Gastrocnemius medialis (tissue), 4 donors: ENCODE measurements around the gene RABGAP1L. TPM values are rescaled to one million over a fixed set of nuclear protein-coding genes. Genes with fewer than 3 reads are reported as not detected.

Source experiments
- ATAC-seq, 2 donors: fragments of 150-250 bp; one replicate each; pipeline ENCODE4 v1.9.1; 2016
- DNase-seq, 2 donors: peaks; one replicate each; pipeline ENCODE4 v3.0.0-alpha.2; 2019
- H3K27ac ChIP-seq, 4 donors: fragments of 200-600 bp; sonication (generic); 1 replicate in 1 of 4; 2 replicates in 3 of 4; pipeline ENCODE4 v1.5.1; 2016 to 2018; ENCODE audit warnings: mild to moderate bottlenecking in 2 of 4, moderate library complexity in 1 of 4
- H3K27me3 ChIP-seq, 3 donors: fragments of 200-600 bp; sonication (generic) in 2 of 3; 1 replicate in 1 of 3; 2 replicates in 2 of 3; pipeline versions ENCODE4 v1.5.1 to v1.6.0; 2016 to 2019; ENCODE audit warnings: mild to moderate bottlenecking in 1 of 3, moderate library complexity in 1 of 3
- H3K36me3 ChIP-seq, 2 donors: fragments of 200-600 bp; sonication (generic) in 1 of 2; one replicate each; pipeline ENCODE4 v1.5.1; 2017 to 2018
- H3K4me1 ChIP-seq, 2 donors: fragments of 200-600 bp; sonication (generic) in 1 of 2; one replicate each; pipeline ENCODE4 v1.5.1; 2016 to 2017; ENCODE audit warnings: mild to moderate bottlenecking in 2 of 2
- H3K4me3 ChIP-seq, 4 donors: fragments of 200-600 bp; sonication (generic) in 3 of 4; 1 replicate in 1 of 4; 2 replicates in 3 of 4; pipeline ENCODE4 v1.5.1; 2016 to 2019; ENCODE audit warnings: mild to moderate bottlenecking in 2 of 4
- H3K9me3 ChIP-seq, 3 donors: fragments of 200-600 bp; sonication (generic) in 2 of 3; 1 replicate in 1 of 3; 2 replicates in 2 of 3; pipeline ENCODE4 v1.5.1; 2016 to 2019
- CTCF ChIP-seq, 5 experiments: fragments of 450-650 bp in 3 of 5; fragments of 200-600 bp in 2 of 5; sonication (generic) in 2 of 5; IDR thresholded peaks in 4 of 5; conservative IDR thresholded peaks in 1 of 5; 1 replicate in 4 of 5; 2 replicates in 1 of 5; pipeline ENCODE4 v1.5.1; 2016 to 2019; ENCODE audit warnings: antibody characterized with exemption in 5 of 5, mild to moderate bottlenecking in 3 of 5, moderate library complexity in 3 of 5
- POLR2A ChIP-seq, 2 donors: fragments of 450-650 bp; IDR thresholded peaks; one replicate each; pipeline ENCODE4 v1.6.1; 2017; ENCODE audit warnings: antibody characterized with exemption in 2 of 2, mild to moderate bottlenecking in 2 of 2, moderate library complexity in 2 of 2
- in situ Hi-C, 4 donors: fragments of 200-750 bp; cut with MboI; loops; one replicate each; pipeline versions ENCODE4 v1.15.0 to v1.8.0; 2017; ENCODE audit warnings: low sequenced_read_pairs in 4 of 4
- intact Hi-C: fragments of 100-400 bp; cut with DNase I; formaldehyde crosslinking; loops from one replicate; pipeline ENCODE4 v1.15.1; 2023; ENCODE audit warnings: low total_unique reads
- total RNA-seq, 4 donors: library from RNA; depleted of rRNA; stranded (reverse); fragments of >200 nt; gene quantifications; one replicate each; pipeline versions ENCODE4 v1.1.0 to v1.2.3, GENCODE V29; 2016

Gene RABGAP1L
- total RNA-seq, 4 donors from 2014 or later, result 8.8 to 22.2 (median 14.9) TPM

GRCh38 chr1:174799136-174799479 lies 639.8 kb downstream of the RABGAP1L start:
- no peak for DNase-seq
- in situ Hi-C loops (no loop called here), intact Hi-C loops (no loop called here)
- peak in 1 of 2 donors; percentile 24 for ATAC-seq
- Histone ChIP-seq H3K27me3 (no peaks in the 10 kb centered on the region), H3K4me1 (peaks cover 3 to 14% of the 10 kb centered on the region in 2 donors), H3K9me3 (no peaks in the 10 kb centered on the region), H3K36me3 (no peaks in the 10 kb centered on the region), H3K4me3 (peak overlapping the region; percentile 49 to 53 (median 52)), H3K27ac (peak overlapping the region; percentile 10 to 32 (median 21))
- TF ChIP-seq POLR2A (IDR thresholded peaks at IDR 0.05) (no peak), CTCF (IDR thresholded peaks at IDR 0.05 in 4 of 5, conservative IDR thresholded peaks at IDR 0.05 in 1 of 5) (no peak)

- Histone ChIP-seq H3K4me1 (peaks cover 3 to 14% of the 10 kb centered on the region in 2 donors), H3K27me3 (no peaks in the 10 kb centered on the region), H3K27ac (peak overlapping the region in 2 of 4 donors; percentile 15 to 32), H3K9me3 (no peaks in the 10 kb centered on the region), H3K36me3 (no peaks in the 10 kb centered on the region), H3K4me3 (peak overlapping the region; percentile 49 to 53 (median 52))
- intact Hi-C loops (no loop called here), in situ Hi-C loops (no loop called here)
- ATAC-seq, result no peak
- no peak for DNase-seq
- TF ChIP-seq POLR2A (IDR thresholded peaks at IDR 0.05), result no peak
- TF ChIP-seq CTCF (IDR thresholded peaks at IDR 0.05 in 4 of 5, conservative IDR thresholded peaks at IDR 0.05 in 1 of 5), result no peak
Observed at GRCh38 chr1:174800216-174800851, 641.0 kb downstream of the RABGAP1L start.

- in situ Hi-C loops, result no loop called here
- Histone ChIP-seq H3K36me3 (no peaks in the 10 kb centered on the region), H3K27ac (no peak overlapping the region), H3K4me1 (peaks cover 3 to 14% of the 10 kb centered on the region in 2 donors), H3K4me3 (no peak overlapping the region), H3K9me3 (no peaks in the 10 kb centered on the region), H3K27me3 (no peaks in the 10 kb centered on the region)
- no peak for DNase-seq
- ATAC-seq, result no peak
- TF ChIP-seq CTCF (IDR thresholded peaks at IDR 0.05 in 4 of 5, conservative IDR thresholded peaks at IDR 0.05 in 1 of 5) (no peak), POLR2A (IDR thresholded peaks at IDR 0.05) (no peak)
- intact Hi-C loops, result no loop called here
Observed at GRCh38 chr1:174800876-174801275, 641.6 kb downstream of the RABGAP1L start.

- Histone ChIP-seq H3K36me3 (no peaks in the 10 kb centered on the region), H3K9me3 (no peaks in the 10 kb centered on the region), H3K4me3 (no peak overlapping the region), H3K4me1 (no peaks in the 10 kb centered on the region), H3K27me3 (no peaks in the 10 kb centered on the region), H3K27ac (no peak overlapping the region)
- DNase-seq, result no peak
- intact Hi-C loops (no loop called here), in situ Hi-C loops (no loop called here)
- TF ChIP-seq POLR2A (IDR thresholded peaks at IDR 0.05) (no peak), CTCF (IDR thresholded peaks at IDR 0.05 in 4 of 5, conservative IDR thresholded peaks at IDR 0.05 in 1 of 5) (no peak)
- no peak for ATAC-seq
Observed at GRCh38 chr1:174809755-174810280, 650.5 kb downstream of the RABGAP1L start.
